ENCODE data around the gene CD28.

CD28 gene

DNA sequence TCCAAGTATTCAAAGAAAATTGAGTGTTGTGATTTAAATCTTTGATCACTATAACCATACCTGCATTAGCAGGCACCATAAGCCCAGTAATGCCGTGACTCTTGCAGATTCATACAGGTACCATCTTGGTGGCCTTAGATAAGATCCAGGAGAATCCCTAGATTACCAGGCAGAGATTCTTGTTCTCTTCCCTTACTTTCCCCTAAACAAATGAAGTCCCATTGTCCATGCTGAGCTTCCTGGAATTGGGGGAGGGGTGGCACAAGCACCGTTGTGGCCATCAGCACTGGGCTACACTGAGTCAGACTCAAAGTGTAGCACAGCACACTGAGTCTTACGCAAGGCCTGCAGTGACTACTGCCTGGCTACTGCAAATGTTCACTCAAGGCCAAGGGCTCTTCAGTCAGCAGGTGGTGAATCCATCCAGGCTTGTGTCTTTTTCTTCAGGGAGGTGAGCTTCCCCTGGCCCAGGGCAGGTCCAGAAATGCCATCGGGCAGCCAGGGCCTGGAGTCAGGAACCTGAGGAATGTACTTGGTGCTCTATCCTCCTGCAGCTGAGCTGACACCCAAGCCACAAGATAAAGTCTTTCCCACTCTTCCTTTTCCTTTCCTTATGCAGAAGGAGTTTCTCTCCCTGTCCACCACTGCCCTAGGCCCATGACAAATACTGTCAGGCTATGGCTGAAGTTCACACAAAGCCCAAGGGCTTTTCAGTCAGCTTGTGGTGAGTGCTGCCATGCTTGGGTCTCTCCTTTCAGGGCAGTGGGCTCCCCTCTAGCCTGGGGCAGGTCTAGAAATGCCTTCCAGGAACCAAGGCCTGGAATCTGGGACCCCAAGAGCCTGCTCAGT lies 52.6 kb downstream of the CD28 start:
- Histone ChIP-seq H3K36me3 (ENCODE audit: control insufficient read depth in 4 of 4, insufficient read depth in 4 of 4, low read length in 3 of 4) (no peaks in the 10 kb centered on the region), H3K9me3 (ENCODE audit: control extremely low read depth in 1 of 5, control insufficient read depth in 4 of 5, insufficient read depth in 2 of 5, low read depth in 1 of 5, low read length in 4 of 5) (peaks cover 0 to 10% (median 3%) of the 10 kb centered on the region in 5 experiments), H3K27ac (ENCODE audit: insufficient read depth in 1 of 2, low read depth in 1 of 2, low read length in 2 of 2, poor library complexity in 1 of 2, severe bottlenecking in 2 of 2) (no peak overlapping the region), H3K27me3 (replicated peaks in 2 of 5; ENCODE audit: control insufficient read depth in 4 of 5, insufficient read depth in 5 of 5, low read length in 4 of 5) (no peaks in the 10 kb centered on the region), H3K4me1 (ENCODE audit: control extremely low read depth in 1 of 4, control insufficient read depth in 4 of 4, insufficient read depth in 4 of 4, low read length in 3 of 4) (no peaks in the 10 kb centered on the region), H3K4me3 (ENCODE audit: control insufficient read depth in 1 of 7, extremely low read depth in 1 of 7, insufficient read depth in 4 of 7, low read depth in 2 of 7, low read length in 6 of 7) (no peak overlapping the region)
- DNase-seq, result no peak
- POLR2A ChIA-PET, result no interaction called here
- WGBS (ENCODE audit: insufficient coverage), result 76% methylated on average over 4 of the region's 4 CpGs
- CTCF ChIA-PET, result no interaction called here

DNA sequence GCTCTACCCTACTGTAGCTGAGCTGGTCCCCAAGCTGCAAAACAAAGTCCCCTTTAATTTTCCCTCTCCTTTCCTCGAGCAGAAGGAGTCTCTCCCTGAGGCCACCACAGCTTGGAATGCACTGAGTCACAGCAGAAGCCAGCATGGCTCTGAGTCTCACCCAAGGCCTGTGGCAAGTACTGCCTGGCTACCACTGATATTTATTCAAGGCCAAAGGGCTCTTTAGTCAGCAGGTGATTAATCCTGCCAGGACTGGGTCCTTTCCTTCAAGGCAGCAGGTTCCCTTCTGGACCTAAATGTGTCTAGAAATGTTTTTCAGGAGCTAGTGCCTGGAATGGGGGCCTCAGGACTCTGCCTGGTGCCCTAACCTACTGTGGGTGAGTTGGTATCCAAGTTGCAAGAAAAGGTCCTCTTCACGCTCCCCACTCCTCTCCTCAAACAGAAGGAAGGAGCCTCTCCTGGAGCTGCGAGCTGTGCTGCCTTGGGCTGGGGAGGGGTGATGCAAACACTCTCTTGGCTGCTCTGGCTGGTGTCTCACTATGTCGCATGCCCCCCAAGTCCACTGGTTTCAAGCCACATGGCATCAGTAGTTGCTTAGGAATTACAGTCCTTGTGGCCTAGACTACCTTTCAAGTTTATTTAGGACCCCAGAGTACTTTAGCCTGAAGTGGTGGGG lies 53.4 kb downstream of the CD28 start:
- DNase-seq, result no peak
- Histone ChIP-seq H3K27ac (ENCODE audit: insufficient read depth in 1 of 2, low read depth in 1 of 2, low read length in 2 of 2, poor library complexity in 1 of 2, severe bottlenecking in 2 of 2) (no peak overlapping the region), H3K27me3 (replicated peaks in 2 of 5; ENCODE audit: control insufficient read depth in 4 of 5, insufficient read depth in 5 of 5, low read length in 4 of 5) (no peaks in the 10 kb centered on the region), H3K4me1 (ENCODE audit: control extremely low read depth in 1 of 4, control insufficient read depth in 4 of 4, insufficient read depth in 4 of 4, low read length in 3 of 4) (no peaks in the 10 kb centered on the region), H3K36me3 (ENCODE audit: control insufficient read depth in 4 of 4, insufficient read depth in 4 of 4, low read length in 3 of 4) (no peaks in the 10 kb centered on the region), H3K4me3 (ENCODE audit: control insufficient read depth in 1 of 7, extremely low read depth in 1 of 7, insufficient read depth in 4 of 7, low read depth in 2 of 7, low read length in 6 of 7) (no peak overlapping the region), H3K9me3 (ENCODE audit: control extremely low read depth in 1 of 5, control insufficient read depth in 4 of 5, insufficient read depth in 2 of 5, low read depth in 1 of 5, low read length in 4 of 5) (peaks cover 0 to 10% (median 3%) of the 10 kb centered on the region in 5 experiments)
- ChIA-PET POLR2A (no interaction called here), CTCF (no interaction called here)
- WGBS (ENCODE audit: insufficient coverage), result 86% methylated on average over 2 of the region's 4 CpGs

DNA sequence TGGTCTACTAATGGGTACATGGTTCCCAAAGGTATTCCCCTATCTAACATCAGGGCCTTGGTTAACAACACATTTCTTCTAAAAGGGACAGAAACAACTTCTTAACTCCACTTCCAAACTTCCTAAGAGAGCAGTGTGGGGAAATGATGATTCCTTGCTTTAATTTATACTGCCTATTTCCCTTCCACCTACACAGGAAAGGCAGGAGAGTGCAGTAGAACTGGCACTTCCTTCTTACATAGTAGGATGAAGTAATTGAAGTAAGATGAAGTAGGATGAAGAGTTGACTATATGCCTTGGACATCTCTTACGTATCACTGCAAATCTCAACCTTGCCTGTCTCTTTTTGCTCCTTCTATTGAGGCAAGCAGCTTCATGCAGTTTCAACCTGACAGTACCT lies 54.7 kb downstream of the CD28 start:
- no peak overlapping the region for H3K27ac ChIP-seq (ENCODE audit: insufficient read depth in 1 of 2, low read depth in 1 of 2, low read length in 2 of 2, poor library complexity in 1 of 2, severe bottlenecking in 2 of 2)
- DNase-seq, result no peak
- 100% methylated on average over 1 of the region's 1 CpG for WGBS (ENCODE audit: insufficient coverage)
- ChIA-PET POLR2A (no interaction called here), CTCF (interaction anchor here (1.1 kb wide), 1 partner anchor 276 kb away, joined by 3 read pairs; no protein-coding TSS in a partner anchor)
- peaks cover 0 to 5% (median 0%) of the 10 kb centered on the region in 5 experiments for H3K9me3 ChIP-seq (ENCODE audit: control extremely low read depth in 1 of 5, control insufficient read depth in 4 of 5, insufficient read depth in 2 of 5, low read depth in 1 of 5, low read length in 4 of 5)
- H3K36me3 ChIP-seq (ENCODE audit: control insufficient read depth in 4 of 4, insufficient read depth in 4 of 4, low read length in 3 of 4), result no peaks in the 10 kb centered on the region
- no peaks in the 10 kb centered on the region for H3K4me1 ChIP-seq (ENCODE audit: control extremely low read depth in 1 of 4, control insufficient read depth in 4 of 4, insufficient read depth in 4 of 4, low read length in 3 of 4)
- no peaks in the 10 kb centered on the region for H3K27me3 ChIP-seq (replicated peaks in 2 of 5; ENCODE audit: control insufficient read depth in 4 of 5, insufficient read depth in 5 of 5, low read length in 4 of 5)
- H3K4me3 ChIP-seq (ENCODE audit: control insufficient read depth in 1 of 7, extremely low read depth in 1 of 7, insufficient read depth in 4 of 7, low read depth in 2 of 7, low read length in 6 of 7), result no peak overlapping the region

DNA sequence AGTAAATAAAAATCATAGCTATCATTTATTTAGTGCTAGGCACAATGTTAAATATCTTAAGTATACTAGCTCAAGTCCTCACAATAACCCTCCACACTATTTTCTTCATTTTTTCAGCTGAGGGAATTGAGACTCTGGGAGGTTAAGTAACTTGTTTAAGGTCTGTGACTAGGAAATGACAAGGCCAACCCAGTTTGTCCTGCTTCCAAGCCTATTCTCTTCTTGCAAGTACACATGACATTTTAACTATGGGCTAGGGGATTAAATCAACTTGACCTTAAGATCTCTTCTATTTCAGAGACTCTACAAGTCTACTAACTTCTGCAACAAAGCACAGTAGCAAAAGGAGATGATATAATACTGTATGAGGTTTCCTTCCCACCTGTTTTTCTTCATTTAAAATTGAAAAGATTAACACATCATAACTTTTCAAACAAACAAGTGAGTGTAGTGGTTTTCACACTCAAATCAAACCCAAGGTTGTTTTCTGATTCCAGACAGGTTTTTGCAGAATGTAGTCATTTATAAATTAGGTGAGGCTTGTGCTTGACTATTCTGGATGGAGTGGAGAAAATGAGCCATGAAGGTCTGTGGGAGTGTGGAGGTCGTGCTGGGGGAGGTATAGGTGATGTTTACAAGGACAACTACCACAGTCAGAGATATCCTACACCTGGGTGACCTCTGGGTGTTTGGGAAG lies 57.0 kb downstream of the CD28 start:
- WGBS (ENCODE audit: insufficient coverage), result no CpG with 5 or more reads among the region's 1 CpG

DNA sequence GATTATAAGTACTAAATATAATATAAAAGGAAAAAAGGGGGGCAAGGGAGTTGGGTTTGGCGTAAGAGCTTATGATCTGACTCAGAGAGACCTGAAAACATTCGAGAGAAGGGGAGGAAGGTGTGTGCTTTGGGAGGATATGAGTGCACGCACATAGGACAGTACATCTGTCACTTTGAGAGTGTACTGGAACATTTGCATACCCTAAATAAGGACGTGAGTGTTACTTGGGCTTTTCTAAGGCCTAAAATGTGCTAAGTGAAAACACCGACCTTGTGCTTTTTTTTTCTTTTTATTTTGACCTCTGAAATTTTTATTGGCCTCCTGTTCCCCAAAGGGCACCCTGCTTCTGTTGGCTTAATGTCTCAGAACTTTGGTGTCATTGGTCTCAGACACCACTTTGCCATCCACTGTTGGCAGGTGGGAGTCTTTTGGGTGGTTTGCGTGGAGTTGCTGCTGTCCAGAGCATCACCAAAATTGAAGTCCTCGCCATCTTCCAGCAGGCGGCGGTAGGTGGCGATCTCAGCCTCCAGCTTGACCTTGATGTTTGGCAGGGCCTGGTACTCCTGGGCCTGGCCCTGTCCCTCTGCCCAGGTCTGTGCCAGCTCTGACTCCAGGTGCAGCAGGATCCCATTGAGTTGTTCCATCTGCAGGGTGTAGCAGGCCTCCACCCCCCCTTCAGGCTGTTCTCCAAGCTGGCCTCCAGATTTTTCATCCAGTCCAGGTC lies 57.7 kb downstream of the CD28 start:
- CTCF ChIA-PET, result interaction anchor here (1.4 kb wide), 1 partner anchor 20 kb away, joined by 3 read pairs; no protein-coding TSS in a partner anchor
- Histone ChIP-seq H3K4me1 (ENCODE audit: control extremely low read depth in 1 of 4, control insufficient read depth in 4 of 4, insufficient read depth in 4 of 4, low read length in 3 of 4) (no peaks in the 10 kb centered on the region), H3K36me3 (ENCODE audit: control insufficient read depth in 4 of 4, insufficient read depth in 4 of 4, low read length in 3 of 4) (no peaks in the 10 kb centered on the region), H3K4me3 (ENCODE audit: control insufficient read depth in 1 of 7, extremely low read depth in 1 of 7, insufficient read depth in 4 of 7, low read depth in 2 of 7, low read length in 6 of 7) (no peak overlapping the region), H3K27me3 (replicated peaks in 2 of 5; ENCODE audit: control insufficient read depth in 4 of 5, insufficient read depth in 5 of 5, low read length in 4 of 5) (no peaks in the 10 kb centered on the region), H3K27ac (ENCODE audit: insufficient read depth in 1 of 2, low read depth in 1 of 2, low read length in 2 of 2, poor library complexity in 1 of 2, severe bottlenecking in 2 of 2) (no peak overlapping the region), H3K9me3 (ENCODE audit: control extremely low read depth in 1 of 5, control insufficient read depth in 4 of 5, insufficient read depth in 2 of 5, low read depth in 1 of 5, low read length in 4 of 5) (peaks cover 0 to 4% (median 2%) of the 10 kb centered on the region in 5 experiments)
- POLR2A ChIA-PET, result no interaction called here
- no peak for DNase-seq
- 92% methylated on average over 9 of the region's 10 CpGs for WGBS (ENCODE audit: insufficient coverage)

More for the DNA sequence above, 57.0 kb downstream of the CD28 start:
- Histone ChIP-seq H3K9me3 (ENCODE audit: control extremely low read depth in 1 of 5, control insufficient read depth in 4 of 5, insufficient read depth in 2 of 5, low read depth in 1 of 5, low read length in 4 of 5) (peaks cover 0 to 4% (median 2%) of the 10 kb centered on the region in 5 experiments), H3K4me3 (ENCODE audit: control insufficient read depth in 1 of 7, extremely low read depth in 1 of 7, insufficient read depth in 4 of 7, low read depth in 2 of 7, low read length in 6 of 7) (no peak overlapping the region), H3K27ac (ENCODE audit: insufficient read depth in 1 of 2, low read depth in 1 of 2, low read length in 2 of 2, poor library complexity in 1 of 2, severe bottlenecking in 2 of 2) (no peak overlapping the region), H3K4me1 (ENCODE audit: control extremely low read depth in 1 of 4, control insufficient read depth in 4 of 4, insufficient read depth in 4 of 4, low read length in 3 of 4) (no peaks in the 10 kb centered on the region), H3K27me3 (replicated peaks in 2 of 5; ENCODE audit: control insufficient read depth in 4 of 5, insufficient read depth in 5 of 5, low read length in 4 of 5) (no peaks in the 10 kb centered on the region), H3K36me3 (ENCODE audit: control insufficient read depth in 4 of 4, insufficient read depth in 4 of 4, low read length in 3 of 4) (no peaks in the 10 kb centered on the region)
- ChIA-PET POLR2A (interaction anchor here (0.5 kb wide), 1 partner anchor 144 kb away, joined by 3 read pairs; no protein-coding TSS in a partner anchor), CTCF (no interaction called here)
- DNase-seq, result no peak

DNA sequence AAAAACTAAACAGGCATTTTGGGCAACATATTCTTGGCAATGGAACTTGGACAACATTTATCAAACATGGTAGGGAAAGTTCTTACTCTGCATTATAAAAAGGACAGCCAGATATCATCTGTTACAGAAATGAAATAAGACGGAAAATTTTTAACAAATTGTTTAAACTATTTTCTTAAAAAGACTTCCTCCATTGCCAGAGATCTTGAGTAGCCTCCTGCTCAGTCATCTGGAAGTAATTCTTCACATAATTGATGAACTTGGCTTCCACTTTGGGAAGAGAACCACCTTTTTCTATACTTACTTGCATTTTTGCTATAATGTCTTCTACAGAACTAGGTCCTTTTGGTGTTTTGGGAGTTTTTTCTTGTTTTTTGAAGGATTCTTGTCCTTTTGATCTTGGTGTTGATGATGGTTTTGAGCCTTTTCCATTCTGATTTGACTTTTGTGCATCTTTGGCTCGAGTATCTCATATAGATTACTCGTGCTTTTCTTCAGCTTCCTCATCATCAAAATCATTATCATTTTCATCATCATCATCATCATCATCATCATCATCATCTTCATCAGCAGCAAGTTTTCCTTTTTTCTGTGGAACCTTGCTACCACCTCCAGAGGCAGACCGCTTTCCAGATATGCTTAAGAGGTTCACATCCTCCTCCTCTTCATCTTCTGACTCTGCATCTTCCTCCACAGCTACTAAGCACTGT lies 66.2 kb downstream of the CD28 start:
- Histone ChIP-seq H3K27ac (ENCODE audit: insufficient read depth in 1 of 2, low read depth in 1 of 2, low read length in 2 of 2, poor library complexity in 1 of 2, severe bottlenecking in 2 of 2) (no peak overlapping the region), H3K9me3 (ENCODE audit: control extremely low read depth in 1 of 5, control insufficient read depth in 4 of 5, insufficient read depth in 2 of 5, low read depth in 1 of 5, low read length in 4 of 5) (no peaks in the 10 kb centered on the region), H3K27me3 (replicated peaks in 2 of 5; ENCODE audit: control insufficient read depth in 4 of 5, insufficient read depth in 5 of 5, low read length in 4 of 5) (no peaks in the 10 kb centered on the region), H3K4me1 (ENCODE audit: control extremely low read depth in 1 of 4, control insufficient read depth in 4 of 4, insufficient read depth in 4 of 4, low read length in 3 of 4) (no peaks in the 10 kb centered on the region), H3K4me3 (ENCODE audit: control insufficient read depth in 1 of 7, extremely low read depth in 1 of 7, insufficient read depth in 4 of 7, low read depth in 2 of 7, low read length in 6 of 7) (no peak overlapping the region), H3K36me3 (ENCODE audit: control insufficient read depth in 4 of 4, insufficient read depth in 4 of 4, low read length in 3 of 4) (no peaks in the 10 kb centered on the region)
- ChIA-PET CTCF (no interaction called here), POLR2A (no interaction called here)
- DNase-seq, result no peak
- WGBS (ENCODE audit: insufficient coverage), result 100% methylated on average over 3 of the region's 4 CpGs
